Measurements from ENCODE around the gene CDKN3.

GRCh38 chr14:54396493-54397335, at the start of gene CDKN3:
- TF ChIP-seq CTCF (IDR thresholded peaks at IDR 0.05): peak; percentile 39
- TF ChIP-seq EZH2 (IDR thresholded peaks at IDR 0.05): no peak
- no peak for TF ChIP-seq EZH2phosphoT487 (IDR thresholded peaks at IDR 0.05)
